IMR-90 (cell line): Measurements from ENCODE around the gene SLC19A1. TPM values are rescaled to one million over a fixed set of nuclear protein-coding genes. Genes with fewer than 3 reads are reported as not detected.

Experiments
- ATAC-seq: fragments of 200-7000 bp; cut with Tn5 transposase; 2 replicates; pipeline ENCODE4 v1.9.1; 2020; ENCODE audit warnings: low read depth, mild to moderate bottlenecking, moderate library complexity
- BruUV-seq: library from RNA; stranded (reverse); fragments of 400-500 nt; replicated peaks from 2 replicates; lab custom pipeline; 2021; lab: Mats Ljungman, UMichigan
- CTCF ChIA-PET: fragments of 300-600 bp; formaldehyde crosslinking; extraction: SDS; loops from one replicate; lab custom pipeline; 2021; ENCODE audit warnings: antibody characterized with exemption; lab: Yijun Ruan, JAX
- POLR2A ChIA-PET: fragments of 300-600 bp; sonication (Branson Sonifier 250); formaldehyde crosslinking; loops from one replicate; lab custom pipeline; 2022; ENCODE audit warnings: antibody characterized with exemption; ENCODE audit not compliant: unreplicated experiment; lab: Charles Lee
- DNase-seq: peaks from one replicate; pipeline ENCODE4 v3.0.0; 2013
- H2AFZ ChIP-seq: replicated peaks from 2 replicates; pipeline ENCODE3; 2013; ENCODE audit warnings: low read length, mild to moderate bottlenecking; ENCODE audit not compliant: poor library complexity
- H2AK5ac ChIP-seq: 2 replicates; pipeline ENCODE4 v1.6.1; 2013; ENCODE audit warnings: low read depth, low read length, inconsistent platforms
- H2AK9ac ChIP-seq: replicated peaks from 2 replicates; pipeline ENCODE3; 2013; ENCODE audit warnings: mild to moderate bottlenecking, low read depth, low read length, moderate library complexity; ENCODE audit not compliant: poor library complexity
- H2BK120ac ChIP-seq: 2 replicates; pipeline ENCODE4 v1.6.1; 2013; ENCODE audit warnings: low read depth, low read length, inconsistent platforms
- H2BK15ac ChIP-seq: 3 replicates; pipeline ENCODE4 v1.6.1; 2013; ENCODE audit warnings: low read depth, low read length, inconsistent platforms
- H2BK20ac ChIP-seq: 2 replicates; pipeline ENCODE4 v1.6.1; 2013; ENCODE audit warnings: low read depth, mild to moderate bottlenecking, inconsistent platforms, low read length, moderate library complexity
- H2BK5ac ChIP-seq: 2 replicates; pipeline ENCODE4 v1.6.1; 2013; ENCODE audit warnings: mild to moderate bottlenecking, low read depth, low read length, inconsistent platforms; ENCODE audit not compliant: poor library complexity, severe bottlenecking
- H3K14ac ChIP-seq: replicated peaks from 2 replicates; pipeline ENCODE4 v1.6.1; 2013; ENCODE audit warnings: low read depth, low read length, inconsistent platforms
- H3K18ac ChIP-seq: 2 replicates; pipeline ENCODE4 v1.6.1; 2013; ENCODE audit warnings: low read depth, low read length, control low read depth
- H3K23ac ChIP-seq: 2 replicates; pipeline ENCODE4 v1.6.1; 2013; ENCODE audit warnings: low read depth, low read length, inconsistent platforms
- H3K27ac ChIP-seq: 2 replicates; pipeline ENCODE4 v1.5.1; 2013; ENCODE audit warnings: mild to moderate bottlenecking, control low read depth, low read length; ENCODE audit not compliant: insufficient read depth
- H3K27me3 ChIP-seq: 2 replicates; pipeline ENCODE4 v1.6.1; 2013; ENCODE audit warnings: low read length; ENCODE audit not compliant: control insufficient read depth, insufficient read depth
- H3K36me3 ChIP-seq: 2 replicates; pipeline ENCODE4 v1.6.1; 2013; ENCODE audit warnings: low read length, mixed read lengths; ENCODE audit not compliant: control insufficient read depth, insufficient read depth
- H3K4ac ChIP-seq: 2 replicates; pipeline ENCODE4 v1.6.1; 2013; ENCODE audit warnings: low read depth, low read length, inconsistent platforms
- H3K4me1 ChIP-seq: 2 replicates; pipeline ENCODE4 v1.6.1; 2013; ENCODE audit warnings: low read length, mixed read lengths; ENCODE audit not compliant: control insufficient read depth, insufficient read depth
- H3K4me2 ChIP-seq: 2 replicates; pipeline ENCODE4 v1.6.1; 2013; ENCODE audit warnings: low read depth, mild to moderate bottlenecking, control low read depth, low read length, moderate library complexity
- H3K4me3 ChIP-seq: 2 replicates; pipeline ENCODE4 v1.5.1; 2013; ENCODE audit warnings: low read depth, mild to moderate bottlenecking, control low read depth, low read length, moderate library complexity; ENCODE audit not compliant: insufficient read depth
- H3K56ac ChIP-seq: 2 replicates; pipeline ENCODE4 v1.6.1; 2013; ENCODE audit warnings: low read length, inconsistent platforms; ENCODE audit not compliant: insufficient read depth; ENCODE audit errors: extremely low read depth
- H3K79me1 ChIP-seq, 2 experiments: 2 replicates each; pipeline ENCODE4 v1.6.1; 2013; ENCODE audit warnings: low read length in 2 of 2, inconsistent platforms in 1 of 2, low read depth in 1 of 2
- H3K9ac ChIP-seq: 2 replicates; pipeline ENCODE4 v1.6.1; 2013; ENCODE audit warnings: low read depth, low read length, control low read depth
- H3K9me1 ChIP-seq: 2 replicates; pipeline ENCODE4 v1.6.1; 2013; ENCODE audit warnings: low read length, inconsistent platforms; ENCODE audit not compliant: insufficient read depth
- H3K9me3 ChIP-seq: 2 replicates; pipeline ENCODE4 v1.6.1; 2013; ENCODE audit warnings: low read length; ENCODE audit not compliant: control insufficient read depth, insufficient read depth
- H4K20me1 ChIP-seq: 2 replicates; pipeline ENCODE4 v1.6.1; 2013; ENCODE audit warnings: low read length, inconsistent platforms; ENCODE audit not compliant: insufficient read depth
- H4K5ac ChIP-seq: 2 replicates; pipeline ENCODE4 v1.6.1; 2013; ENCODE audit warnings: mild to moderate bottlenecking, low read depth, low read length, control low read depth
- H4K8ac ChIP-seq, 2 experiments: 2 replicates each; pipeline ENCODE4 v1.6.1; 2013; ENCODE audit warnings: low read depth in 2 of 2, low read length in 2 of 2, control low read depth in 1 of 2, inconsistent platforms in 1 of 2
- H4K91ac ChIP-seq: 2 replicates; pipeline ENCODE4 v1.6.1; 2013; ENCODE audit warnings: low read depth, low read length, inconsistent platforms; ENCODE audit not compliant: insufficient read depth
- BHLHE40 ChIP-seq: fragments of 150-350 bp; IDR thresholded peaks from 2 replicates; pipeline ENCODE4 v1.6.1; 2016; ENCODE audit warnings: mild to moderate bottlenecking, low read depth, low read length
- CTCF ChIP-seq: conservative IDR thresholded peaks from 2 replicates; pipeline ENCODE4 v1.5.1; 2012; ENCODE audit warnings: mild to moderate bottlenecking, low read depth, low read length, improper control_type of control experiment
- ELK1 ChIP-seq: fragments of 150-350 bp; IDR thresholded peaks from 2 replicates; pipeline ENCODE4 v1.6.1; 2016; ENCODE audit warnings: low read depth, mild to moderate bottlenecking, low read length, moderate library complexity, borderline replicate concordance
- FOS ChIP-seq: fragments of 150-350 bp; IDR thresholded peaks from 2 replicates; pipeline ENCODE4 v1.6.1; 2016; ENCODE audit warnings: low read depth, low read length
- MXI1 ChIP-seq: IDR thresholded peaks from 2 replicates; pipeline ENCODE4 v1.6.1; 2012; ENCODE audit warnings: low read depth, mild to moderate bottlenecking, low read length, moderate library complexity, borderline replicate concordance
- NFE2L2 ChIP-seq: fragments of 150-350 bp; IDR thresholded peaks from 2 replicates; pipeline ENCODE4 v1.6.1; 2016; ENCODE audit warnings: low read depth, mild to moderate bottlenecking, low read length
- POLR2A ChIP-seq: IDR thresholded peaks from 2 replicates; pipeline ENCODE4 v1.6.1; 2012; ENCODE audit warnings: mild to moderate bottlenecking, low read depth, low read length
- RFX5 ChIP-seq: IDR thresholded peaks from 2 replicates; pipeline ENCODE4 v1.8.0; 2012; ENCODE audit warnings: low read depth, mild to moderate bottlenecking, low read length, moderate library complexity
- SMC3 ChIP-seq: fragments of 150-350 bp; IDR thresholded peaks from 2 replicates; pipeline ENCODE4 v1.6.1; 2016; ENCODE audit warnings: low read depth, mild to moderate bottlenecking, antibody characterized with exemption, low read length, moderate library complexity
- WGBS, 2 experiments: methylation state at CpG; one replicate each; pipeline versions ENCODE4 v1.1.5 to v1.1.7; 2013; ENCODE audit warnings: missing lambda C conversion rate in 2 of 2; ENCODE audit not compliant: insufficient read length in 1 of 2; ENCODE audit errors: extremely low coverage in 2 of 2; 5-methylcytosine and 5-hydroxymethylcytosine counted together
- dilution Hi-C: fragments of 300-500 bp; cut with HindIII; formaldehyde crosslinking; loops from one replicate; pipeline ENCODE4 v1.14.3; 2018; ENCODE audit warnings: low sequenced_read_pairs; ENCODE audit not compliant: unreplicated experiment
- in situ Hi-C: fragments of 300-500 bp; cut with MboI; formaldehyde crosslinking; loops from 3 replicates; pipeline ENCODE4 v1.14.3; 2019; ENCODE audit warnings: low sequenced_read_pairs, inconsistent platforms, mixed read lengths
- intact Hi-C: fragments of 100-400 bp; cut with micrococcal nuclease; formaldehyde crosslinking; loops from 2 replicates; pipeline ENCODE4 v1.10.0; 2022
- polyA plus RNA-seq, 3 experiments: library from polyadenylated mRNA; depleted of rRNA; stranded (reverse); fragments of >200 nt; gene quantifications; 2 replicates each; pipeline ENCODE4 v1.2.3, GENCODE V29; 2012; ENCODE audit warnings: low replicate concordance in 1 of 3
- total RNA-seq: library from RNA; depleted of rRNA; stranded (reverse); fragments of >200 nt; gene quantifications from 2 replicates; pipeline ENCODE4 v1.2.3, GENCODE V29; 2012

Gene SLC19A1
- total and polyA plus RNA-seq, 2 of the 4 experiments (the other 2 are of a cell fraction) = 2.2 to 16.2 TPM

- Histone ChIP-seq H2BK5ac (no peak overlapping the region), H3K9ac (no peak overlapping the region), H2BK20ac (no peak overlapping the region), H2AK5ac (no peak overlapping the region), H4K8ac (no peak overlapping the region), H3K4me1 (peaks cover 2% of the 10 kb centered on the region; the same call in 1 of the 2 replicates), H3K4ac (no peak overlapping the region), H3K9me3 (no peaks in the 10 kb centered on the region), H3K4me3 (no peak overlapping the region), H3K23ac (no peak overlapping the region), H3K27me3 (no peaks in the 10 kb centered on the region), H3K56ac (no peak overlapping the region), H3K9me1 (peaks cover 16% of the 10 kb centered on the region), H3K14ac (no peak overlapping the region), H3K79me1 (peaks cover 4 to 28% of the 10 kb centered on the region in 2 experiments; a peak in 2 of 4 replicates), H3K36me3 (peaks cover 86% of the 10 kb centered on the region), H3K4me2 (no peak overlapping the region), H2BK120ac (no peak overlapping the region), H3K27ac (no peak overlapping the region), H4K5ac (no peak overlapping the region), H2BK15ac (no peak overlapping the region), H2AK9ac (peak overlapping the region; percentile 50), H4K20me1 (peaks cover 10% of the 10 kb centered on the region), H4K91ac (no peak overlapping the region), H3K18ac (no peak overlapping the region), H2AFZ (no peak overlapping the region)
- intact Hi-C loops = loop anchor here (5.0 kb wide), 2 partner anchors 342 to 442 kb away; no protein-coding TSS in a partner anchor
- CTCF ChIA-PET = no interaction called here
- ATAC-seq (no peak), DNase-seq (no peak)
- no TSS peak for BruUV-seq
- in situ Hi-C loops = no loop called here
- 94% methylated on average over 17 of the region's 37 CpGs; no CpG with 5 or more reads in 1 of the 2 experiments for WGBS, 2 experiments
- TF ChIP-seq NFE2L2 = no peak
- TF ChIP-seq BHLHE40 = no peak
- no peak for TF ChIP-seq ELK1
- TF ChIP-seq RFX5 = no peak
- no peak for TF ChIP-seq MXI1
- no peak for TF ChIP-seq POLR2A
- no peak for TF ChIP-seq SMC3
- no peak for TF ChIP-seq FOS
- TF ChIP-seq CTCF = no peak
- dilution Hi-C loops = no loop called here
- POLR2A ChIA-PET = no interaction called here
These were observed 62.3 kb downstream of the SLC19A1 start for GRCh38 chr21:45479691-45480675.
